GM23338 (cell line): ENCODE results near the gene EMP2.

Source experiments
- CREB1 ChIP-seq: fragments of 250-450 bp; sonication (Bioruptor Pico); IDR thresholded peaks from 2 replicates; pipeline ENCODE4 v1.5.0; 2020; ENCODE audit warnings: low read depth, mild to moderate bottlenecking, moderate library complexity
- CTCF ChIP-seq, 2 experiments: fragments of 200-600 bp in 1 of 2; sonication (generic) in 1 of 2; conservative IDR thresholded peaks; 2 replicates each; pipeline versions ENCODE4 v1.5.1 to v1.6.1; 2016 to 2017; ENCODE audit warnings: antibody characterized with exemption in 2 of 2, low read depth in 2 of 2, mild to moderate bottlenecking in 2 of 2, moderate library complexity in 1 of 2
- ETS1 ChIP-seq: IDR thresholded peaks from 2 replicates; pipeline ENCODE4 v1.6.1; 2016; ENCODE audit warnings: antibody characterized with exemption
- EZH2 ChIP-seq: fragments of 200-600 bp; sonication (generic); IDR thresholded peaks from one replicate; pipeline ENCODE4 v1.8.0; 2017; ENCODE audit warnings: antibody characterized with exemption, mild to moderate bottlenecking, low read depth; ENCODE audit not compliant: unreplicated experiment
- EZH2phosphoT487 ChIP-seq: fragments of 200-600 bp; sonication (generic); IDR thresholded peaks from one replicate; pipeline ENCODE4 v1.8.1; 2018; ENCODE audit warnings: antibody characterized with exemption; ENCODE audit not compliant: unreplicated experiment
- JUNB ChIP-seq: IDR thresholded peaks from one replicate; pipeline ENCODE4 v1.6.1; 2016; ENCODE audit warnings: antibody characterized with exemption; ENCODE audit not compliant: unreplicated experiment
- NANOG ChIP-seq: IDR thresholded peaks from 2 replicates; pipeline ENCODE4 v1.6.1; 2016; ENCODE audit warnings: antibody characterized with exemption, borderline replicate concordance
- POLR2AphosphoS5 ChIP-seq: IDR thresholded peaks from 2 replicates; pipeline ENCODE4 v1.6.1; 2016; ENCODE audit warnings: antibody characterized with exemption, low read depth
- REST ChIP-seq: IDR thresholded peaks from one replicate; pipeline ENCODE4 v1.6.1; 2018; ENCODE audit warnings: antibody characterized with exemption; ENCODE audit not compliant: unreplicated experiment
- ZNF114 ChIP-seq: fragments of 250-450 bp; sonication (Bioruptor Pico); IDR thresholded peaks from 2 replicates; pipeline ENCODE4 v1.5.0; 2020; ENCODE audit warnings: mild to moderate bottlenecking, moderate library complexity
- ZNF331 ChIP-seq: fragments of 250-450 bp; sonication (Bioruptor Pico); IDR thresholded peaks from 2 replicates; pipeline ENCODE4 v1.5.0; 2020; ENCODE audit warnings: low read depth, mild to moderate bottlenecking, moderate library complexity

- TF ChIP-seq EZH2 (no peak), CTCF (conservative IDR thresholded peaks at IDR 0.05; ENCODE audit: low read depth in 2 of 2) (no peak), POLR2AphosphoS5 (no peak), CREB1 (CRISPR knock-in tag) (no peak), JUNB (no peak), ZNF114 (CRISPR knock-in tag) (no peak), REST (no peak), ZNF331 (CRISPR knock-in tag) (no peak), EZH2phosphoT487 (no peak), ETS1 (no peak), NANOG (no peak)
These were observed 467 bp upstream of the EMP2 start for GRCh38 chr16:10580883-10581247.
